HPDE6-E6E7 (cell line): ENCODE results near the gene LIPI.
"Not testable (repeated sequence)": the region's sequence is repeated elsewhere in the genome, so short reads cannot be mapped to it uniquely, and the experiment has no call there.

Experiments used
- DNase-seq: peaks from one replicate; pipeline ENCODE4 v3.0.0; 2011; ENCODE audit warnings: missing footprints; ENCODE audit errors: extremely low spot score

LIPI gene

DNA sequence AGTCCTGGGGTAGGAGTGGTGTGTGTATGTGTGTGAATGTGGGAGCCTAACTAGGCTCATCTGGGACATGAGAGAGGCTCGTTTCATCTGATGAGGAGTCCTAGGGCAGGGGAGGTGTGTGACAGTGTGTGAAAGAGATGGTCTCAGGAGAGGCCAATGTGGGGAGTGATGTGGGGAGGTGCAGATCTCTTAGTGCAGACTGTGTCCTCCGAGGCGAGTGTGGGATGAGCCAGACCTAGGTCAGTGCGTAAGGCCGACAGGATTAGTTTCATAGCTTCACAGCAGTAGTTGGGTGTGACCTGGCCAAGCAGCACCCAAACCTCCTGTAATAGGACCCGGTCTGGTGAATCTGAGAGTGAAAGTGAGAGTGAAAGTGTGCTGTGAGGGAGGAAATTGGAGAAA, 94.7 kb downstream of the LIPI start:
- no peak for DNase-seq

- DNase-seq: no peak
Measured at GRCh38 chr21:14115646-14116045, 95.1 kb downstream of the LIPI start.

- DNase-seq: peak; percentile 9
Measured at GRCh38 chr21:14114251-14114650, 96.5 kb downstream of the LIPI start.

- DNase-seq: not testable (repeated sequence)
Measured at GRCh38 chr21:14104564-14104963, 106.2 kb downstream of the LIPI start.

- DNase-seq: no peak
Measured at GRCh38 chr21:14099570-14099969, 111.2 kb downstream of the LIPI start.

DNA sequence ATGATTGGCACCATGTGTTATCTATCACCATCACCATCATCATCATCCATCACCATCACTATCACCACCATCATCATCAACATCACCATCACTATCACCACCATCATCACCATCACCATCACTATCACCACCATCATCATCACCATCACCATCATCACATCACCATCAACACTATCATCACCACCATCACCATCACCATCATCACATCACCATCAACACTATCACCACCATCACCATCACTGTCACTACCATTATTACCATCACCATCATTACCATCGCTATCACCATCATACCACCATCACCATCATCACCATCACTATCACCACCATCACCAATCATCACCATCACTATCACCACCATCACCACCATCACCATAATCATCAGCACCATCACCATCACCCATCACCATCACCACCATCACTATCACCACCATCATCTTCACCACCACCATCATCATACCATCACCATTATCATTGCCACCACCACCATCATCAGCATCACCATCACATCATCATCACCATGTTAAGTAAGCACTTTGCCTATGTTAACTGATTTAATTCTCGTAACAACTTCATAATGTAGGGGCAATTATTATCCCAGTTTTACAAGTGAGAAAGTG, 112.8 kb downstream of the LIPI start:
- DNase-seq: no peak

GRCh38 chr21:14096577-14096976, 114.2 kb downstream of the LIPI start:
- DNase-seq: no peak

DNA sequence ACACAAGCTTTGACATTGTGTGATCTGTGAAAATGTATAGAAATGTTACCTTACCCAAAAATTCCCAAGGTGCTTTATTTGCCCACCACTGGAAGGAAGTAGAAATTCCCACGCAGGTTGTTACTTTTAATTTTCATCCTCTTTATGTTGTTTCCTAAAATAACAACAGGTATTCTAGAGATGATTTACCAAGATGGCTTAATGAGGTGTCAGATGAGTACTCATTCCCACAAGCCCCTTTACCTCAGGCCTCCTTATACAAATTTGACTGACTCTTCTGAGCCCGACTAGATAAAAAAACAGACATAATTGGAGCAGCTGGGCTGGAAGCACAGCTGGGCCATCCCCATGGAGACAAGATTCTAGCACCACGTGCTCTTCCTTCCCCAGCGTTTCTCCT, 114.6 kb downstream of the LIPI start:
- no peak for DNase-seq

- no peak for DNase-seq
Measured at GRCh38 chr21:14095056-14095455, 115.7 kb downstream of the LIPI start.

- DNase-seq: no peak
Measured at GRCh38 chr21:14092834-14093560, 117.8 kb downstream of the LIPI start.

GRCh38 chr21:14090184-14090583, 120.6 kb downstream of the LIPI start:
- DNase-seq: not testable (repeated sequence)

- no peak for DNase-seq
Measured at GRCh38 chr21:14088391-14088790, 122.4 kb downstream of the LIPI start.

- no peak for DNase-seq
Measured at GRCh38 chr21:14086553-14086952, 124.2 kb downstream of the LIPI start.

DNA sequence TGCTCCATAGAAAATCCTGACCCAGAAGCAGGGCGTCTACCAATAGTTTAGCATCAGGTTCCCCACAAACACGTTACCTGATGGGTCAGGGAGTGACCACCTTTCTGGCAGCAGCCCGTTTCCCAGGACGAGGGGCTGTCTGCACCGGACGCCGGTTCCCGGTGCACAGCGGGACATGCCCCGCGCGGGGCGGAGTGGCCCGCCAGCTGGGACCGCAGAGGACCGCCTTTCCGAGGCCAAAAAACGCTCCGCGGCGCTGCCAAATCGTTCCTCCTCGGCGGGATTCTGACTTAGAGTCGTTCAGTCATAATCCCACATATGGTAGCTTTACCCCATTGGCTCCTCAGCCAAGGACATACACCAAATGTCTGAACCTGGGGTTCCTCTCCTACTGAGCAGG, 126.1 kb downstream of the LIPI start:
- DNase-seq: no peak

GRCh38 chr21:14084068-14084501, 126.7 kb downstream of the LIPI start:
- no peak for DNase-seq

- no peak for DNase-seq
Measured at GRCh38 chr21:14080764-14081096, 130.0 kb downstream of the LIPI start.

DNA sequence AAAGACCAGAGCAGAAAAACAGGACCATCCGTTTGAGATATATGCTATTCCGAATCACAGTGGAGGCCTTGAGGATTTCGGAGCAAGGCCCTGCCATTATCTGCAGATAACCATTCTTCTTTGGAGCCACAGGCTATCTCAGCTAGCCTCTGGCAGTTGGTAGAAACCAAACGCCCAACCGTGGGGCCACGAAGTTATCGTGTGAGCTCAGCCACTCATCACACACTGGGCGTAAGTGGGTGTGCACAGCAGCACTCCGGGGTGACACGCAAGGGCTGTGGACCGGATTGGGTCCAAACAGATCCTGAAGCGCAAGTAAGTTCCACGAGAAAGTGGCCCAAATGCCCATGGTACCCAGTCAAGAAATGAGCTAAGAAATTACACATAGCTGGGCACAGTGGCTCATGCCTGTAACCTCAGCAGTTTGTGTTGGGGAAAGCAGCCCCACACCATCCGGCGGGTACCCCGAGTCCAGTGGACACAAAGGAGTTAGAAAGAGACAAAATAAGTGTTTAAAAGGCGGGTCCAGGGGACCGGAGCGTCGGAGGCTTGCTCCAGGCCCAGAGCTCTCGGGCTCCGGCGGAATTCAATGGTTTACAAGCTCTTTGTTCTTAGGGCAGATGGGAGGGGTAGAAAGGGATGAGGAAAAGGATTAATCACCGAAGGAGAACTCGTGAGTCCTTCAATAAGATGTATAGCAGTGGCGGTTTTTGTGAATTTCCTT, 130.6 kb downstream of the LIPI start:
- DNase-seq: no peak

DNA sequence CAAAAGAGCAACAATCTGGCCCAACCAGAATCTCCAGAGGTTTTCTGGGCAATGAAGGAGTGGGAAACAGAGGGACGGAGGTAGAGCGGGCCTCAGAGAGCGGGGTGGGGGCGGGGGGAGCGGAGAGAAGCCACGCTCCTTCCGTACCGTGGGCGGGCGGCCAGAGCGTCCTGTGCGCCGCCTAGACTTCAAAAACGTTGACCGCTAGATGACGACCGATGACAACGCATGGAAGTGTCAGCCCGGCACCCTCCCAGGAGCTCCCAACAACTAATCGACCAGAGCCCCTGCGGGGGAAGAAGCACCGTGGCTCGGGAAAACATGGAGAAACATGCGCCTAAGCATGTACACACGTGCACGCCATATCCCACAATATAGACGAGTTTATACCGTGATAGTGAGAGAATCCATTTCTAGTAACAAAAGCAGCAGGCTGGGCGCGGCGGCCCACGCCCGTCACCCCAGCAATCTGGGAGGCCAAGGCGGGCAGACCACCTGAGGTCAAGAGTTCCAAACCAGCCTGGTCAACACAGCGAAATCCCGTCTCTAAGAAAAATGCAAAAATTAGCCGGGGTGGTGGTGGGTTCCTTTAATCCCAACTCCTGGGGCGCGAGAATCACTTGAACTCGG, 131.9 kb downstream of the LIPI start:
- no peak for DNase-seq

DNA sequence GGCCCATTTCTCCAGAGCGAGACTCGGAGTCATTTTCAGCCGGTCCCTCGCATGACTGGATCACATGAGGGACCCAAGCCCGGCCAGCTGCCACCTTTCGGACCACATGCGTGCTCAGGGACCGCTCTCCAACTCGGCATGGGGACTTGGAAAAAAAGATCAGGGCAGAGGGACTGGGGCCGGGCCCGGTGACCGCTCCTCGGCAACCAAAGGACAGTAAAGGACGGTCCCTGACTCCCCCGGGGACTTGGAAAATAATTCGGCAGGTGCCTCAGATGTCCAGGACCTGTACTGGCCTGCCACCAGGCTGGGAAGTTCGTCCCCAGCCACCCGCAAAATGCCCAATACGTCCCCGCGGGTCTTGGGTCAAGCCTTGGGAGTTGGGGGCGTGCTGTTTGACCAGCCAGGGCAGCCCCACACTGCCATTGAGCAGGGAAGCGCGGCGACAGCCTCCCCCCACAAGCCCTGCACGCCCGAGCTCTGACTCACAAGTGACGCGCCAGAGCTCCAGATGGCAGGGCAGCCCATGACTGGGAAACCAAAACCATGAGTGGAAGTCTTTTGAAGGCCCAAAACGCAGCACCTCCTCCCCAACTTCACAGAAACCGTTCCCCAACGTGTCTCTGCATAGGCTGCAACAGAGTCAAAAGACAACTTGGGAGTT, 134.5 kb downstream of the LIPI start:
- no peak for DNase-seq

DNA sequence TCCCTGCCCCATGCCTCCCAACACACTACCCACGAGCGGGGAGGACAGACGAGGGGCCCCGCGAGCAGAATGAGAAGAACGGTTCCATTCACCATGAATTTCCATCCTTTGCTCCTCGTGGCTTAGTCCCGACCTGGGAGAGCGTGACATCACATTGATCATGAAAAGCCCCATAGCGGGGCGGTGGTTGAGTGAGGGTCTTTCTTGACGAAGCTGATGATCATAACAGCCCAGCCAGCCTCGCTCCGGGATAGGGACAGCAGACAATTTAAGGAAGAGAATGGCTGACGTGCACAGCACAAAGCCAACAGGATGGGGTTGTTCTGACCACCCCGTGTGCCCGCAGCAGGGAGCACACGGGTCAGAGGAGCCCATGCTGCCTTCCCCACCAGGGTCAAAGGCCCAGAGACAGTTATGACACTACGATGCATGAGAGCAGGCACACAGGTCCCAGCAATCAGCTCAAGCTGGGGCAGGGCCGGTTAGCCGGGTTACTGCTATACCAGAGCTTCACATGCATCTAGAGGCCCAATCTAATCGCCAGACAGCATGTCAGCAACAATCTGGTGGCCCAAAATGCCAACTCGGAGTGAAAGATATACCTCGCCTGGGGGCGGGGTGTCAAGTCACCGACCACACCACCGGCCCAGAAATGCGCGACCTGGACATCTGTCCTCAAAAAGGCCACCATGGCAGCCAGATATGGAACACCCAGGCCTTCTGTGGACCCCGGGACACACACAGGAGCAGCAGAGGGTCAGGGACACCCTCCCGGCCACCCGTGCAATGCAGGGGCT, 135.2 kb downstream of the LIPI start:
- DNase-seq: no peak

GRCh38 chr21:14074177-14074576, 136.6 kb downstream of the LIPI start:
- no peak for DNase-seq
